HepG2 (cell line): ENCODE results near the gene DUS1L. TPM values are rescaled to one million over a fixed set of nuclear protein-coding genes. Genes with fewer than 3 reads are reported as not detected.

ENCODE experiments used
- BCL6 ChIP-seq: IDR thresholded peaks from 2 replicates; pipeline ENCODE4 v1.6.1; 2016; ENCODE audit warnings: missing genetic modification reagents, missing compliant biosample characterization
- CAMTA2 ChIP-seq: sonication (generic); formaldehyde crosslinking; IDR thresholded peaks from 2 replicates; pipeline ENCODE4 v1.4.0; 2020; ENCODE audit warnings: mild to moderate bottlenecking, missing genetic modification reagents, borderline replicate concordance
- GATA4 ChIP-seq: sonication (generic); IDR thresholded peaks from 2 replicates; pipeline ENCODE4 v1.6.1; 2016; ENCODE audit warnings: antibody characterized with exemption, low read depth, borderline replicate concordance
- HNF1B ChIP-seq: sonication (generic); formaldehyde crosslinking; IDR thresholded peaks from 2 replicates; pipeline ENCODE4 v1.5.1; 2020; ENCODE audit warnings: mild to moderate bottlenecking, moderate library complexity, missing genetic modification reagents
- ISX ChIP-seq: sonication (generic); formaldehyde crosslinking; conservative IDR thresholded peaks from 2 replicates; pipeline ENCODE4 v1.5.0; 2020; ENCODE audit warnings: missing genetic modification reagents
- NFE2L1 ChIP-seq: sonication (generic); formaldehyde crosslinking; IDR thresholded peaks from 2 replicates; pipeline ENCODE4 v1.4.0; 2020; ENCODE audit warnings: missing genetic modification reagents, mild to moderate bottlenecking, borderline replicate concordance
- SP140L ChIP-seq: sonication (generic); formaldehyde crosslinking; IDR thresholded peaks from 2 replicates; pipeline ENCODE4 v1.4.0; 2020; ENCODE audit warnings: missing genetic modification reagents, borderline replicate concordance
- SRSF4 ChIP-seq: fragments of 200-400 bp; formaldehyde crosslinking; IDR thresholded peaks from one replicate; pipeline ENCODE4 v1.6.1; 2018; ENCODE audit warnings: mild to moderate bottlenecking, low read depth, low read length, moderate library complexity; ENCODE audit not compliant: poor library complexity, severe bottlenecking
- YY1 ChIP-seq: IDR thresholded peaks from 2 replicates; pipeline ENCODE4 v1.6.1; 2011; ENCODE audit warnings: low read length, low read depth, moderate library complexity, mild to moderate bottlenecking; ENCODE audit not compliant: insufficient read depth, insufficient replicate concordance
- ZBED4 ChIP-seq: sonication (generic); formaldehyde crosslinking; IDR thresholded peaks from 2 replicates; pipeline ENCODE4 v1.4.0; 2020; ENCODE audit warnings: missing genetic modification reagents, borderline replicate concordance
- ZFP36 ChIP-seq: fragments of 150-350 bp; IDR thresholded peaks from 2 replicates; pipeline ENCODE4 v1.6.1; 2018; ENCODE audit warnings: borderline replicate concordance, low read length, low read depth; ENCODE audit not compliant: partially characterized antibody
- ZNF317 ChIP-seq: sonication (generic); formaldehyde crosslinking; IDR thresholded peaks from 2 replicates; pipeline ENCODE4 v1.5.0; 2020; ENCODE audit warnings: mild to moderate bottlenecking, missing genetic modification reagents
- ZNF567 ChIP-seq: sonication (generic); formaldehyde crosslinking; IDR thresholded peaks from 2 replicates; pipeline ENCODE4 v1.8.1; 2023; ENCODE audit warnings: mild to moderate bottlenecking, missing genetic modification reagents, borderline replicate concordance
- ZSCAN20 ChIP-seq: sonication (generic); formaldehyde crosslinking; IDR thresholded peaks from 2 replicates; pipeline ENCODE4 v1.4.0; 2020; ENCODE audit warnings: missing genetic modification reagents, mild to moderate bottlenecking, borderline replicate concordance
- ZSCAN29 ChIP-seq: sonication (generic); formaldehyde crosslinking; conservative IDR thresholded peaks from 2 replicates; pipeline ENCODE4 v1.4.0; 2020; ENCODE audit warnings: mild to moderate bottlenecking, missing genetic modification reagents
- polyA plus RNA-seq, 8 experiments: library from polyadenylated mRNA; depleted of rRNA in 3 of 8; stranded (reverse) in 7 of 8; unstranded in 1 of 8; fragments of >200 nt; fragmentation: Illumina TruSeq in 4 of 8; extraction: Trizol in 4 of 8; gene quantifications; 2 replicates each; pipeline versions ENCODE4 v1.2.1 to v1.2.3, GENCODE V29; 2011 to 2016; ENCODE audit warnings: low read depth in 4 of 8, missing spikeins in 1 of 8, mixed read lengths in 1 of 8; ENCODE audit not compliant: insufficient read depth in 1 of 8
- total RNA-seq, 5 experiments: library from RNA; depleted of rRNA; stranded (reverse); fragments of >200 nt; fragmentation: Illumina TruSeq; extraction: Trizol; gene quantifications; 2 replicates each; pipeline ENCODE4 v1.2.3, GENCODE V29; 2016; ENCODE audit warnings: low read depth in 1 of 5
- TF ChIP-seq, protein P1 (sequence below), 2 experiments: sonication (generic) in 1 of 2; formaldehyde crosslinking in 1 of 2; IDR thresholded peaks; 2 replicates each; pipeline versions ENCODE4 v1.6.1 to v1.9.0; 2014 to 2022; ENCODE audit warnings: antibody characterized with exemption in 1 of 2, borderline replicate concordance in 1 of 2, inconsistent platforms in 1 of 2, low read depth in 1 of 2, missing genetic modification reagents in 1 of 2

DUS1L gene
- total and polyA plus RNA-seq, 2 of the 13 experiments (the other 11 are each of a cell fraction or from before 2014, with no cell fraction given) = 81.0 to 109 TPM

- TF ChIP-seq, protein P1, sequence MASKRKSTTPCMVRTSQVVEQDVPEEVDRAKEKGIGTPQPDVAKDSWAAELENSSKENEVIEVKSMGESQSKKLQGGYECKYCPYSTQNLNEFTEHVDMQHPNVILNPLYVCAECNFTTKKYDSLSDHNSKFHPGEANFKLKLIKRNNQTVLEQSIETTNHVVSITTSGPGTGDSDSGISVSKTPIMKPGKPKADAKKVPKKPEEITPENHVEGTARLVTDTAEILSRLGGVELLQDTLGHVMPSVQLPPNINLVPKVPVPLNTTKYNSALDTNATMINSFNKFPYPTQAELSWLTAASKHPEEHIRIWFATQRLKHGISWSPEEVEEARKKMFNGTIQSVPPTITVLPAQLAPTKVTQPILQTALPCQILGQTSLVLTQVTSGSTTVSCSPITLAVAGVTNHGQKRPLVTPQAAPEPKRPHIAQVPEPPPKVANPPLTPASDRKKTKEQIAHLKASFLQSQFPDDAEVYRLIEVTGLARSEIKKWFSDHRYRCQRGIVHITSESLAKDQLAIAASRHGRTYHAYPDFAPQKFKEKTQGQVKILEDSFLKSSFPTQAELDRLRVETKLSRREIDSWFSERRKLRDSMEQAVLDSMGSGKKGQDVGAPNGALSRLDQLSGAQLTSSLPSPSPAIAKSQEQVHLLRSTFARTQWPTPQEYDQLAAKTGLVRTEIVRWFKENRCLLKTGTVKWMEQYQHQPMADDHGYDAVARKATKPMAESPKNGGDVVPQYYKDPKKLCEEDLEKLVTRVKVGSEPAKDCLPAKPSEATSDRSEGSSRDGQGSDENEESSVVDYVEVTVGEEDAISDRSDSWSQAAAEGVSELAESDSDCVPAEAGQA (IDR thresholded peaks at IDR 0.05; ENCODE audit: low read depth) = no peak
- TF ChIP-seq, protein P1 (CRISPR knock-in tag; IDR thresholded peaks at IDR 0.05; ENCODE audit: borderline replicate concordance) = no peak
- no peak for TF ChIP-seq SP140L (CRISPR knock-in tag)
- no peak for TF ChIP-seq NFE2L1 (CRISPR knock-in tag)
- no peak for TF ChIP-seq ZNF567
- TF ChIP-seq ISX = no peak
- TF ChIP-seq HNF1B (CRISPR knock-in tag) = peak; percentile 89
- TF ChIP-seq ZSCAN20 (CRISPR knock-in tag) = no peak
- TF ChIP-seq ZBED4 (CRISPR knock-in tag) = peak; percentile 70; the same call in 1 of the 2 replicates
- TF ChIP-seq BCL6 (CRISPR knock-in tag) = 0 out of 2 replicates have a peak, but pooled peaks have one; percentile 6
- no peak for TF ChIP-seq YY1
- TF ChIP-seq CAMTA2 (CRISPR knock-in tag) = no peak
- no peak; the same call in 1 of the 2 replicates for TF ChIP-seq ZSCAN29 (CRISPR knock-in tag)
- TF ChIP-seq SRSF4 = no peak
- TF ChIP-seq ZNF317 (CRISPR knock-in tag) = no peak
- no peak; the same call in 1 of the 2 replicates for TF ChIP-seq GATA4
- peak; percentile 39 for TF ChIP-seq ZFP36
Measured at GRCh38 chr17:82021107-82021899, 44.3 kb downstream of the DUS1L start (continued).
